ENCODE measurements around the gene TNFAIP1. TPM values are rescaled to one million over a fixed set of nuclear protein-coding genes. Genes with fewer than 3 reads are reported as not detected.

The TNFAIP1 gene
- total RNA-seq, 1 donor from 2014 or later: 59.2 TPM

DNA sequence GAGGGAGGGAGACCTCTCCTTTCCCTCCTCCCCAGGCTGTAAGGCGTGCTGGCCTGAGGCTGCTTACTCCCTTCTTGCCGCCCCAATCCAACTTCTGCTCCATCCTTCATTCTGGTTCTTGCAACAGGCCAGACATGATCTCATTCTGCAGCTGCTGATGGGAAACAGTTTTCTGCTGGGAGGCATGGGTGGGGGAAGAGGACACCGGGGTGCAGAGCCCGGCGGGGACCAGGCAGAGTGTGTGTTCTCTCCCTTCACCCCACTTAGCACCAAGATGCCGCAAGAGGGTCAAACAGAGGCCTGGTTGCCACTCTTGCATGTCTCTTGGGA lies 37.3 kb downstream of the TNFAIP1 start:
- H3K27me3 Mint-ChIP-seq (ENCODE audit: unreplicated experiment): no peaks in the 10 kb centered on the region
- H3K4me1 Mint-ChIP-seq (ENCODE audit: unreplicated experiment): peaks cover 26% of the 10 kb centered on the region
- peak overlapping the region; percentile 69 for H3K4me3 Mint-ChIP-seq (ENCODE audit: unreplicated experiment)
- no peak for TF ChIP-seq CTCF (IDR thresholded peaks at IDR 0.05)
- H3K27ac Mint-ChIP-seq (ENCODE audit: unreplicated experiment): no peak overlapping the region
- peaks cover 2% of the 10 kb centered on the region for H3K36me3 Mint-ChIP-seq (ENCODE audit: unreplicated experiment)
- H3K9me3 Mint-ChIP-seq (ENCODE audit: unreplicated experiment): no peaks in the 10 kb centered on the region
- DNase-seq (ENCODE audit: extremely low spot score, unreplicated experiment): no peak

DNA sequence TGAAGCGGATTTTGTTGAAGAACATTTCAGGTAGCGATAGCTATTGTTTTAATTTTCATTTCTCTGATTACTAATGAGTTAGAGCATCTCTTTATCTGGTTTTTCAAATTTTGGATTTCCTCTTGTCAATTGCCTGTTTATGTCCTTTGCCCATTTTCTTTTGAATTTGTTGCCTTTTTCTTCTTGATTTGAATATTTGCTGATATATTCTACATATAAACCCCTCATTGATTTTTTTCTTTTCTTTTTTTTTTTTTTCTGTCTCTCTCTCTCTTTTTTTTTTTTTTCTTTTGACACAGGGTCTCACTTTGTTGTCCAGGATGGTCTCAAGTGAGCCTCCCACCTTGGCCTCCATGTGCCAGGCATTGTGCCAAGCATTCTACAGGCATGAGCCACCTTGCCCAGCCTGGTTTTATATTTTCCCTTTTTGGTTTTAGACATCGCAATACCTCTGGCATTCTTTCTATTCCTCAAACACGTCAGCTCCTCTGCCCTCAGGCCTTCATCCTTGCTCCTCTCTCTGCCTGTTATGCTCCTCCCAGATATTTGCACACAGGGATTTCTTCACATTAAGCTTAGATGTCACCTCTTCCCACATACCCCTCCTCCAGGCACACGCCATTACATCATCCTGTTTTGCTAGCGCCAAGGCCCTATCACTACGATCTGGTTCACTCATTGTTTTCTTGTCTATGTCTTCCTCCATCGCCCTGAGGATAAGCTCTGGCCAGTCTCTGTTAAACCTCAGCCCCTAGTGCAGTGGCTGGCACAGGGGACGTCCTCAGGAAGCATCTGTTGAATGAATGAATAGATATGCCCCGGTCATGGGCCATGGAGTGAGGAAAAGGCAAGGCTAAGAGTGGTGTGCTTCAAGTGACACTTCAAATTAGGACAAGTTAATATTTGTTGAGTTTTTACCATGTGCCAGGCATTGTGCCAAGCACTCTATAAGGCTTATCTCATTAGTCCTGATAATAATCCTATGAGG lies 44.5 kb downstream of the TNFAIP1 start:
- Mint-ChIP-seq H3K27me3 (ENCODE audit: unreplicated experiment) (no peaks in the 10 kb centered on the region), H3K4me3 (ENCODE audit: unreplicated experiment) (no peak overlapping the region), H3K36me3 (ENCODE audit: unreplicated experiment) (peaks cover 19% of the 10 kb centered on the region), H3K27ac (ENCODE audit: unreplicated experiment) (no peak overlapping the region), H3K4me1 (ENCODE audit: unreplicated experiment) (peaks cover 4% of the 10 kb centered on the region), H3K9me3 (ENCODE audit: unreplicated experiment) (no peaks in the 10 kb centered on the region)
- DNase-seq (ENCODE audit: extremely low spot score, unreplicated experiment): no peak
- no peak for TF ChIP-seq CTCF (IDR thresholded peaks at IDR 0.05)

- Mint-ChIP-seq H3K4me3 (ENCODE audit: unreplicated experiment) (no peak overlapping the region), H3K27me3 (ENCODE audit: unreplicated experiment) (no peaks in the 10 kb centered on the region), H3K27ac (ENCODE audit: unreplicated experiment) (no peak overlapping the region), H3K36me3 (ENCODE audit: unreplicated experiment) (peaks cover 19% of the 10 kb centered on the region), H3K9me3 (ENCODE audit: unreplicated experiment) (no peaks in the 10 kb centered on the region), H3K4me1 (ENCODE audit: unreplicated experiment) (peaks cover 4% of the 10 kb centered on the region)
- TF ChIP-seq CTCF (IDR thresholded peaks at IDR 0.05): no peak
- DNase-seq (ENCODE audit: extremely low spot score, unreplicated experiment): no peak
These were observed 45.7 kb downstream of the TNFAIP1 start for GRCh38 chr17:28381141-28381825.

DNA sequence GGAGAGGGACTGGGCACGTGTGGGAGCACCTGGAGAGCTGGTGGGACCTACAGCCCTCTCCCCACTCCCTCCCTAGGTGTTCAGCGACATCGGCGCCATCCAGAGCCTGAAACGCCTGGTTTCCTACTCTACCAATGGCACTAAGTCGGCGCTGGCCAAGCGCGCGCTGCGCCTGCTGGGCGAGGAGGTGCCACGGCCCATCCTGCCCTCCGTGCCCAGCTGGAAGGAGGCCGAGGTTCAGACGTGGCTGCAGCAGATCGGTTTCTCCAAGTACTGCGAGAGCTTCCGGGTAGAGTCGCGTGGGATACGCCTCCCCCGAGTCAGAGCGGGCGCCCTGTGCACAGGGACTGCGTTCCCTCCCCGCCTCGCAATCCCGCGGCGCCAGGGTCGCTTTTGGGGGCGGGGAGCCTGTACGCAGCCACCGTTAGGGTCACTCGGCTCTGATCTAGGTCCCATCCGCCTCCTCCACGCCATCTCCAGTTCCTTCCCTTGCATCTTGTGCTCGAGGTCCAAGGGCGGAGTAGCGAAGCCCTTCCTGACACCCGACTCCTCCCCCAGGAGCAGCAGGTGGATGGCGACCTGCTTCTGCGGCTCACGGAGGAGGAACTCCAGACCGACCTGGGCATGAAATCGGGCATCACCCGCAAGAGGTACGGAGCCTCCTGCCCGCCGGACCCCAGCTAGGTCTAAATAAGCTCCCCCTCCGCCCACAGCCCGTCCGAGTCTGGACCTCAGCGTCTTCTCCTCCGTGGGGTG lies 48.9 kb downstream of the TNFAIP1 start:
- TF ChIP-seq CTCF (IDR thresholded peaks at IDR 0.05): no peak
- Mint-ChIP-seq H3K9me3 (ENCODE audit: unreplicated experiment) (no peaks in the 10 kb centered on the region), H3K4me3 (ENCODE audit: unreplicated experiment) (peak overlapping the region; percentile 35), H3K27me3 (ENCODE audit: unreplicated experiment) (no peaks in the 10 kb centered on the region), H3K27ac (ENCODE audit: unreplicated experiment) (no peak overlapping the region), H3K36me3 (ENCODE audit: unreplicated experiment) (peaks cover 26% of the 10 kb centered on the region), H3K4me1 (ENCODE audit: unreplicated experiment) (peaks cover 4% of the 10 kb centered on the region)
- DNase-seq (ENCODE audit: extremely low spot score, unreplicated experiment): no peak
